WTC11 (cell line): ENCODE results near the gene BBS1. TPM values are rescaled to one million over a fixed set of nuclear protein-coding genes. Genes with fewer than 3 reads are reported as not detected.

Source experiments
- ATAC-seq: fragments of 200-7000 bp; cut with Tn5 transposase; 2 replicates; pipeline ENCODE4 v1.10.0; 2021; ENCODE audit warnings: mild to moderate bottlenecking, moderate library complexity
- CTCF ChIA-PET: fragments of 300-600 bp; sonication (Branson Sonifier 250); formaldehyde crosslinking; loops from one replicate; lab custom pipeline; 2021; ENCODE audit warnings: antibody characterized with exemption; lab: Charles Lee
- POLR2A ChIA-PET: fragments of 350-600 bp; sonication (Branson Sonifier 250); formaldehyde crosslinking; loops from one replicate; lab custom pipeline; 2021; ENCODE audit warnings: antibody characterized with exemption; lab: Charles Lee
- DNase-seq: peaks from one replicate; pipeline ENCODE4 v3.0.0; 2021; ENCODE audit warnings: low spot score
- H3K27ac Mint-ChIP-seq: 2 replicates; pipeline ENCODE4 v1.8.0; 2021; ENCODE audit warnings: mixed read lengths
- H3K27me3 Mint-ChIP-seq: 2 replicates; pipeline ENCODE4 v1.8.0; 2021; ENCODE audit warnings: low read depth, mild to moderate bottlenecking, moderate library complexity, mixed read lengths
- H3K36me3 Mint-ChIP-seq: 2 replicates; pipeline ENCODE4 v1.8.0; 2021; ENCODE audit warnings: mixed read lengths
- H3K4me1 Mint-ChIP-seq: 2 replicates; pipeline ENCODE4 v1.8.0; 2022; ENCODE audit warnings: mixed read lengths
- H3K4me3 Mint-ChIP-seq: 2 replicates; pipeline ENCODE4 v1.8.0; 2021; ENCODE audit warnings: mild to moderate bottlenecking, moderate library complexity, mixed read lengths
- H3K9me3 Mint-ChIP-seq: 2 replicates; pipeline ENCODE4 v1.8.0; 2021; ENCODE audit warnings: mixed read lengths
- ARID4B ChIP-seq: sonication (generic); formaldehyde crosslinking; IDR thresholded peaks from 2 replicates; pipeline ENCODE4 v1.8.0; 2023; ENCODE audit warnings: missing genetic modification reagents, mild to moderate bottlenecking, borderline replicate concordance
- ATF1 ChIP-seq: sonication (generic); formaldehyde crosslinking; IDR thresholded peaks from 2 replicates; pipeline ENCODE4 v1.8.1; 2023; ENCODE audit warnings: mild to moderate bottlenecking, moderate library complexity, missing genetic modification reagents
- CDX4 ChIP-seq: fragments of 250-450 bp; sonication (Bioruptor Pico); IDR thresholded peaks from 2 replicates; pipeline ENCODE4 v1.9.0; 2021; ENCODE audit warnings: moderate library complexity, mild to moderate bottlenecking, inconsistent platforms, borderline replicate concordance
- ETV6 ChIP-seq: sonication (generic); formaldehyde crosslinking; IDR thresholded peaks from 2 replicates; pipeline ENCODE4 v1.8.1; 2022; ENCODE audit warnings: mild to moderate bottlenecking, missing genetic modification reagents
- FOXJ3 ChIP-seq: sonication (generic); formaldehyde crosslinking; IDR thresholded peaks from 2 replicates; pipeline ENCODE4 v1.9.0; 2021; ENCODE audit warnings: missing genetic modification reagents, mild to moderate bottlenecking, borderline replicate concordance
- FOXK1 ChIP-seq: sonication (generic); formaldehyde crosslinking; IDR thresholded peaks from 2 replicates; pipeline ENCODE4 v1.8.0; 2022; ENCODE audit warnings: mild to moderate bottlenecking, moderate library complexity, missing genetic modification reagents
- GABPB1 ChIP-seq: sonication (generic); formaldehyde crosslinking; IDR thresholded peaks from 2 replicates; pipeline ENCODE4 v1.8.1; 2023; ENCODE audit warnings: mild to moderate bottlenecking, missing genetic modification reagents
- GRHL2 ChIP-seq: fragments of 250-450 bp; sonication (Bioruptor Pico); IDR thresholded peaks from 2 replicates; pipeline ENCODE4 v1.8.0; 2022; ENCODE audit warnings: mild to moderate bottlenecking, moderate library complexity; ENCODE audit not compliant: insufficient replicate concordance, severe bottlenecking
- GTF2I ChIP-seq: fragments of 250-450 bp; sonication (Bioruptor Pico); conservative IDR thresholded peaks from 2 replicates; pipeline ENCODE4 v1.4.0; 2021; ENCODE audit warnings: mild to moderate bottlenecking
- HMGA2 ChIP-seq: fragments of 250-450 bp; sonication (Bioruptor Pico); IDR thresholded peaks from 2 replicates; pipeline ENCODE4 v1.4.0; 2021; ENCODE audit warnings: mild to moderate bottlenecking, moderate library complexity
- IRF2 ChIP-seq: sonication (generic); formaldehyde crosslinking; IDR thresholded peaks from 2 replicates; pipeline ENCODE4 v1.8.0; 2022; ENCODE audit warnings: low read depth, missing genetic modification reagents, borderline replicate concordance
- MYBL2 ChIP-seq: sonication (generic); formaldehyde crosslinking; IDR thresholded peaks from 2 replicates; pipeline ENCODE4 v1.8.1; 2023; ENCODE audit warnings: mild to moderate bottlenecking, moderate library complexity, missing genetic modification reagents
- NFATC4 ChIP-seq: fragments of 250-450 bp; sonication (Bioruptor Pico); IDR thresholded peaks from 2 replicates; pipeline ENCODE4 v1.9.0; 2021; ENCODE audit warnings: mild to moderate bottlenecking
- NFYB ChIP-seq: sonication (generic); formaldehyde crosslinking; conservative IDR thresholded peaks from 2 replicates; pipeline ENCODE4 v1.8.0; 2022; ENCODE audit warnings: low read depth, missing genetic modification reagents
- NR2C2 ChIP-seq: sonication (generic); formaldehyde crosslinking; IDR thresholded peaks from 2 replicates; pipeline ENCODE4 v1.8.0; 2022; ENCODE audit warnings: mild to moderate bottlenecking, missing genetic modification reagents
- NR3C1 ChIP-seq: sonication (generic); formaldehyde crosslinking; conservative IDR thresholded peaks from 2 replicates; pipeline ENCODE4 v1.8.1; 2023; ENCODE audit warnings: low read depth, mild to moderate bottlenecking, missing genetic modification reagents
- PRDM15 ChIP-seq: sonication (generic); formaldehyde crosslinking; IDR thresholded peaks from 2 replicates; pipeline ENCODE4 v1.8.0; 2022; ENCODE audit warnings: missing genetic modification reagents
- TP53 ChIP-seq: sonication (generic); formaldehyde crosslinking; IDR thresholded peaks from 2 replicates; pipeline ENCODE4 v1.8.1; 2023; ENCODE audit warnings: mild to moderate bottlenecking, missing genetic modification reagents
- USF2 ChIP-seq: sonication (generic); formaldehyde crosslinking; IDR thresholded peaks from 2 replicates; pipeline ENCODE4 v1.8.1; 2023; ENCODE audit warnings: mild to moderate bottlenecking, missing genetic modification reagents, moderate library complexity
- ZNF219 ChIP-seq: sonication (generic); formaldehyde crosslinking; IDR thresholded peaks from 2 replicates; pipeline ENCODE4 v1.8.0; 2023; ENCODE audit warnings: missing genetic modification reagents, mild to moderate bottlenecking, borderline replicate concordance
- ZNF281 ChIP-seq: sonication (generic); formaldehyde crosslinking; IDR thresholded peaks from 2 replicates; pipeline ENCODE4 v1.8.0; 2023; ENCODE audit warnings: mild to moderate bottlenecking, missing genetic modification reagents
- ZNF416 ChIP-seq: fragments of 250-450 bp; sonication (Bioruptor Pico); IDR thresholded peaks from 2 replicates; pipeline ENCODE4 v1.9.0; 2021; ENCODE audit warnings: mild to moderate bottlenecking, inconsistent platforms
- ZNF423 ChIP-seq: fragments of 250-450 bp; sonication (Bioruptor Pico); IDR thresholded peaks from 2 replicates; pipeline ENCODE4 v2.1.2; 2022; ENCODE audit warnings: mild to moderate bottlenecking, moderate library complexity
- total RNA-seq: library from RNA; stranded (reverse); gene quantifications from 3 replicates; pipeline ENCODE4 v1.2.3, GENCODE V29; 2021

Gene BBS1
- total RNA-seq, 1 experiment from 2014 or later: 26.8 TPM

- TF ChIP-seq ZNF281 (CRISPR knock-in tag): no peak
- TF ChIP-seq FOXJ3 (CRISPR knock-in tag): no peak
- no peak for TF ChIP-seq HMGA2
- TF ChIP-seq NFYB (CRISPR knock-in tag): no peak
- TF ChIP-seq GTF2I (CRISPR knock-in tag): no peak
- no peak for TF ChIP-seq GABPB1 (CRISPR knock-in tag)
- no peak for TF ChIP-seq NR3C1
- no peak for TF ChIP-seq TP53 (CRISPR knock-in tag)
Observed at GRCh38 chr11:66531841-66532240, 21.4 kb downstream of the BBS1 start (continued).

GRCh38 chr11:66532784-66533183, 22.3 kb downstream of the BBS1 start:
- Mint-ChIP-seq H3K4me3 (no peak overlapping the region), H3K27me3 (no peaks in the 10 kb centered on the region), H3K4me1 (peaks cover 3% of the 10 kb centered on the region), H3K27ac (no peak overlapping the region), H3K36me3 (peaks cover 18% of the 10 kb centered on the region), H3K9me3 (no peaks in the 10 kb centered on the region)
- ChIA-PET POLR2A (no interaction called here), CTCF (interaction anchor here (0.7 to 2.0 kb wide), 3 partner anchors 41 to 147 kb away, joined by 3 to 8 read pairs (median 6); partner anchors contain the start of gene RBM4B)
- ATAC-seq (no peak), DNase-seq (no peak)
- no peak for TF ChIP-seq PRDM15 (CRISPR knock-in tag)
- no peak for TF ChIP-seq ARID4B (CRISPR knock-in tag)
- TF ChIP-seq USF2: no peak
- no peak for TF ChIP-seq ZNF423 (CRISPR knock-in tag)
- TF ChIP-seq GRHL2 (CRISPR knock-in tag): no peak
- TF ChIP-seq IRF2: no peak
- no peak for TF ChIP-seq ATF1 (CRISPR knock-in tag)
- no peak for TF ChIP-seq MYBL2
- TF ChIP-seq NFYB (CRISPR knock-in tag): no peak
- TF ChIP-seq ZNF281 (CRISPR knock-in tag): no peak
- no peak for TF ChIP-seq ZNF416
- no peak for TF ChIP-seq ZNF219 (CRISPR knock-in tag)
- TF ChIP-seq NFATC4 (CRISPR knock-in tag): no peak
- no peak for TF ChIP-seq NR2C2 (CRISPR knock-in tag)
- no peak for TF ChIP-seq FOXK1
- no peak for TF ChIP-seq CDX4 (CRISPR knock-in tag)
- TF ChIP-seq ETV6 (CRISPR knock-in tag): no peak
